Gastroesophageal sphincter (tissue), 4 donors: Measurements from ENCODE around the gene SNRNP48. TPM values are rescaled to one million over a fixed set of nuclear protein-coding genes. Genes with fewer than 3 reads are reported as not detected.

ENCODE experiments used
- ATAC-seq: fragments of 150-250 bp; one replicate; pipeline ENCODE4 v1.9.1; 2016; ENCODE audit warnings: mild to moderate bottlenecking, moderate library complexity
- H3K27ac ChIP-seq, 4 donors: fragments of 200-600 bp; sonication (generic) in 3 of 4; 1 replicate in 3 of 4; 2 replicates in 1 of 4; pipeline ENCODE4 v1.5.1; 2016 to 2019
- H3K27me3 ChIP-seq: fragments of 200-600 bp; sonication (generic); one replicate; pipeline ENCODE4 v1.5.1; 2019
- H3K36me3 ChIP-seq, 2 donors: fragments of 200-600 bp; sonication (generic); one replicate each; pipeline ENCODE4 v1.5.1; 2019; ENCODE audit warnings: control low read depth in 1 of 2
- H3K4me1 ChIP-seq, 3 donors: fragments of 200-600 bp; sonication (generic); 1 replicate in 2 of 3; 2 replicates in 1 of 3; pipeline ENCODE4 v1.5.1; 2016 to 2019; ENCODE audit warnings: control low read depth in 2 of 3
- H3K4me3 ChIP-seq, 2 donors: fragments of 200-600 bp; sonication (generic); one replicate each; pipeline ENCODE4 v1.5.1; 2019; ENCODE audit warnings: mild to moderate bottlenecking in 1 of 2, moderate library complexity in 1 of 2
- H3K9me3 ChIP-seq, 3 donors: fragments of 200-600 bp; sonication (generic); one replicate each; pipeline ENCODE4 v1.5.1; 2017 to 2019; ENCODE audit warnings: control low read depth in 2 of 3
- CTCF ChIP-seq, 4 experiments: fragments of 200-600 bp in 2 of 4; fragments of 450-650 bp in 2 of 4; sonication (generic) in 1 of 4; IDR thresholded peaks; one replicate each; pipeline ENCODE4 v1.5.1; 2017 to 2019; ENCODE audit warnings: antibody characterized with exemption in 4 of 4, mild to moderate bottlenecking in 2 of 4, moderate library complexity in 2 of 4
- EP300 ChIP-seq: sonication (generic); formaldehyde crosslinking; IDR thresholded peaks from one replicate; pipeline ENCODE4 v1.6.1; 2017; ENCODE audit warnings: antibody characterized with exemption, mild to moderate bottlenecking
- POLR2A ChIP-seq, 2 donors: fragments of 450-650 bp; IDR thresholded peaks; one replicate each; pipeline ENCODE4 v1.6.1; 2017; ENCODE audit warnings: antibody characterized with exemption in 2 of 2, mild to moderate bottlenecking in 2 of 2, moderate library complexity in 1 of 2
- POLR2AphosphoS5 ChIP-seq: sonication (generic); formaldehyde crosslinking; IDR thresholded peaks from one replicate; pipeline ENCODE4 v1.6.1; 2017; ENCODE audit warnings: antibody characterized with exemption
- WGBS, 2 donors: methylation state at CpG; one replicate each; pipeline ENCODE4 v1.1.5; 2018; ENCODE audit warnings: low coverage in 1 of 2; 5-methylcytosine and 5-hydroxymethylcytosine counted together
- total RNA-seq, 4 donors: library from RNA; depleted of rRNA; stranded (reverse); fragments of >200 nt; gene quantifications; one replicate each; pipeline ENCODE4 v1.1.0, GENCODE V29; 2016

SNRNP48 gene
- total RNA-seq, 4 donors from 2014 or later, result 11.4 to 18.9 (median 13.9) TPM

- WGBS, 2 donors, result 48 to 57% methylated on average over 5 to 12 of the region's 12 CpGs
- Histone ChIP-seq H3K27me3 (no peaks in the 10 kb centered on the region), H3K4me1 (peaks cover 0 to 10% (median 0%) of the 10 kb centered on the region in 3 donors), H3K27ac (no peak overlapping the region), H3K4me3 (no peak overlapping the region), H3K36me3 (peaks cover 0 to 13% of the 10 kb centered on the region in 2 donors), H3K9me3 (no peaks in the 10 kb centered on the region)
- peak; percentile 57 for ATAC-seq
- no peak for TF ChIP-seq EP300
- TF ChIP-seq POLR2AphosphoS5, result no peak
- no peak for TF ChIP-seq CTCF (IDR thresholded peaks at IDR 0.05)
- TF ChIP-seq POLR2A (IDR thresholded peaks at IDR 0.05), result no peak
These were observed 28.1 kb downstream of the SNRNP48 start for GRCh38 chr6:7617801-7618764.

GRCh38 chr6:7621761-7622160, 31.8 kb downstream of the SNRNP48 start:
- no peak for TF ChIP-seq EP300
- no peak for TF ChIP-seq POLR2A (IDR thresholded peaks at IDR 0.05)
- no peak for TF ChIP-seq CTCF (IDR thresholded peaks at IDR 0.05)
- no peak for TF ChIP-seq POLR2AphosphoS5
- 94 to 100% methylated on average over 4 to 5 of the region's 5 CpGs for WGBS, 2 donors
- no peaks in the 10 kb centered on the region for H3K36me3 ChIP-seq
- ATAC-seq, result no peak
- no peak overlapping the region for H3K27ac ChIP-seq
- no peaks in the 10 kb centered on the region for H3K9me3 ChIP-seq
- H3K4me1 ChIP-seq, result no peaks in the 10 kb centered on the region
- no peaks in the 10 kb centered on the region for H3K27me3 ChIP-seq
- no peak overlapping the region for H3K4me3 ChIP-seq

GRCh38 chr6:7624796-7625710, 35.1 kb downstream of the SNRNP48 start:
- TF ChIP-seq CTCF (IDR thresholded peaks at IDR 0.05) (no peak), POLR2AphosphoS5 (no peak), EP300 (no peak), POLR2A (IDR thresholded peaks at IDR 0.05) (no peak)
- Histone ChIP-seq H3K36me3 (no peaks in the 10 kb centered on the region), H3K4me3 (no peak overlapping the region), H3K27me3 (peaks cover 14% of the 10 kb centered on the region), H3K4me1 (no peaks in the 10 kb centered on the region), H3K9me3 (no peaks in the 10 kb centered on the region), H3K27ac (no peak overlapping the region)
- WGBS, 2 donors, result 57 to 64% methylated on average over 4 of the region's 4 CpGs
- ATAC-seq, result no peak

GRCh38 chr6:7628479-7628878, 38.5 kb downstream of the SNRNP48 start:
- ATAC-seq, result no peak
- WGBS, 2 donors, result 55 to 59% methylated on average over 2 of the region's 2 CpGs
- Histone ChIP-seq H3K9me3 (no peaks in the 10 kb centered on the region), H3K27ac (no peak overlapping the region), H3K36me3 (no peaks in the 10 kb centered on the region), H3K4me1 (no peaks in the 10 kb centered on the region), H3K4me3 (no peak overlapping the region), H3K27me3 (peaks cover 18% of the 10 kb centered on the region)
- no peak for TF ChIP-seq CTCF (IDR thresholded peaks at IDR 0.05)
- TF ChIP-seq EP300, result no peak
- no peak for TF ChIP-seq POLR2AphosphoS5
- no peak for TF ChIP-seq POLR2A (IDR thresholded peaks at IDR 0.05)
